ENCODE results near the gene BOD1L1. TPM values are rescaled to one million over a fixed set of nuclear protein-coding genes. Genes with fewer than 3 reads are reported as not detected.

BOD1L1 gene
- total RNA-seq, 1 experiment from 2014 or later = 40.4 TPM

GRCh38 chr4:13524504-13525243, 102.9 kb downstream of the BOD1L1 start:
- no TSS peak for BruUV-seq (replicated peaks)

GRCh38 chr4:13523591-13524503, 103.7 kb downstream of the BOD1L1 start:
- Histone ChIP-seq H4K20me1 (ENCODE audit: insufficient read depth) (no peaks in the 10 kb centered on the region), H3K4me1 (replicated peaks; ENCODE audit: insufficient read depth) (no peaks in the 10 kb centered on the region), H3K27ac (no peak overlapping the region), H2AFZ (no peak overlapping the region), H3K79me2 (ENCODE audit: low read depth) (no peaks in the 10 kb centered on the region), H3K9me3 (ENCODE audit: insufficient read depth, low read depth) (no peaks in the 10 kb centered on the region), H3K27me3 (ENCODE audit: insufficient read depth, low read depth) (no peaks in the 10 kb centered on the region), H3K4me3 (no peak overlapping the region), H3K4me2 (no peak overlapping the region), H3F3A (ENCODE audit: insufficient read depth, low read depth) (no peaks in the 10 kb centered on the region), H3K36me3 (ENCODE audit: low read depth) (no peaks in the 10 kb centered on the region), H3K9me2 (ENCODE audit: insufficient read depth) (no peaks in the 10 kb centered on the region)
- TF ChIP-seq CTCF (conservative IDR thresholded peaks at IDR 0.05) (no peak), EZH2 (IDR thresholded peaks at IDR 0.05; ENCODE audit: low read depth) (no peak)
- BruUV-seq (replicated peaks) = no TSS peak
- intact Hi-C loops (cut with micrococcal nuclease; ENCODE audit: unreplicated experiment) = no loop called here
- DNase-seq = no peak
- ChIA-PET CTCF (no interaction called here), POLR2A (ENCODE audit: unreplicated experiment) (interaction anchor here (0.7 kb wide), 2 partner anchors 22 to 39 kb away, joined by 4 read pairs; no protein-coding TSS in a partner anchor)

More at GRCh38 chr4:13524504-13525243, 102.9 kb downstream of the BOD1L1 start:
- TF ChIP-seq CTCF (conservative IDR thresholded peaks at IDR 0.05) = no peak
- TF ChIP-seq EZH2 (IDR thresholded peaks at IDR 0.05; ENCODE audit: low read depth) = no peak
- CTCF ChIA-PET = no interaction called here
- H3K36me3 ChIP-seq (ENCODE audit: low read depth) = no peaks in the 10 kb centered on the region
- no peak overlapping the region for H3K4me3 ChIP-seq
- no peaks in the 10 kb centered on the region for H3K9me3 ChIP-seq (ENCODE audit: insufficient read depth, low read depth)
- POLR2A ChIA-PET (ENCODE audit: unreplicated experiment) = interaction anchor here (0.7 kb wide), 1 partner anchor 21 kb away, joined by 4 read pairs; no protein-coding TSS in a partner anchor
- no peaks in the 10 kb centered on the region for H3K27me3 ChIP-seq (ENCODE audit: insufficient read depth, low read depth)
- H4K20me1 ChIP-seq (ENCODE audit: insufficient read depth) = no peaks in the 10 kb centered on the region
- no peaks in the 10 kb centered on the region for H3K9me2 ChIP-seq (ENCODE audit: insufficient read depth)
- H3K79me2 ChIP-seq (ENCODE audit: low read depth) = no peaks in the 10 kb centered on the region
- intact Hi-C loops (cut with micrococcal nuclease; ENCODE audit: unreplicated experiment) = no loop called here
- H2AFZ ChIP-seq = no peak overlapping the region
- H3K4me1 ChIP-seq (replicated peaks; ENCODE audit: insufficient read depth) = no peaks in the 10 kb centered on the region
- H3K4me2 ChIP-seq = no peak overlapping the region
- DNase-seq = no peak
- no peaks in the 10 kb centered on the region for H3F3A ChIP-seq (ENCODE audit: insufficient read depth, low read depth)
- H3K27ac ChIP-seq = no peak overlapping the region

- Histone ChIP-seq H3K9me3 (ENCODE audit: insufficient read depth, low read depth) (no peaks in the 10 kb centered on the region), H3K27ac (no peak overlapping the region), H3F3A (ENCODE audit: insufficient read depth, low read depth) (no peaks in the 10 kb centered on the region), H3K4me1 (replicated peaks; ENCODE audit: insufficient read depth) (no peaks in the 10 kb centered on the region), H2AFZ (no peak overlapping the region), H3K4me3 (no peak overlapping the region), H3K36me3 (ENCODE audit: low read depth) (no peaks in the 10 kb centered on the region), H3K79me2 (ENCODE audit: low read depth) (no peaks in the 10 kb centered on the region), H3K9me2 (ENCODE audit: insufficient read depth) (no peaks in the 10 kb centered on the region), H3K27me3 (ENCODE audit: insufficient read depth, low read depth) (no peaks in the 10 kb centered on the region), H3K4me2 (no peak overlapping the region), H4K20me1 (ENCODE audit: insufficient read depth) (no peaks in the 10 kb centered on the region)
- no peak for DNase-seq
- ChIA-PET POLR2A (ENCODE audit: unreplicated experiment) (no interaction called here), CTCF (no interaction called here)
- TF ChIP-seq EZH2 (IDR thresholded peaks at IDR 0.05; ENCODE audit: low read depth) (no peak), CTCF (conservative IDR thresholded peaks at IDR 0.05) (no peak)
- intact Hi-C loops (cut with micrococcal nuclease; ENCODE audit: unreplicated experiment) = no loop called here
- no TSS peak for BruUV-seq (replicated peaks)
Measured at GRCh38 chr4:13523105-13523477, 104.4 kb downstream of the BOD1L1 start.

Data from PC-9 (cell line).